NCI-H146 (cell line): Measurements from ENCODE around the gene OSBPL5.

Experiments
- DNase-seq: peaks from one replicate; lab custom pipeline; 2025; lab: John Stamatoyannopoulos, UW

Gene OSBPL5

DNA sequence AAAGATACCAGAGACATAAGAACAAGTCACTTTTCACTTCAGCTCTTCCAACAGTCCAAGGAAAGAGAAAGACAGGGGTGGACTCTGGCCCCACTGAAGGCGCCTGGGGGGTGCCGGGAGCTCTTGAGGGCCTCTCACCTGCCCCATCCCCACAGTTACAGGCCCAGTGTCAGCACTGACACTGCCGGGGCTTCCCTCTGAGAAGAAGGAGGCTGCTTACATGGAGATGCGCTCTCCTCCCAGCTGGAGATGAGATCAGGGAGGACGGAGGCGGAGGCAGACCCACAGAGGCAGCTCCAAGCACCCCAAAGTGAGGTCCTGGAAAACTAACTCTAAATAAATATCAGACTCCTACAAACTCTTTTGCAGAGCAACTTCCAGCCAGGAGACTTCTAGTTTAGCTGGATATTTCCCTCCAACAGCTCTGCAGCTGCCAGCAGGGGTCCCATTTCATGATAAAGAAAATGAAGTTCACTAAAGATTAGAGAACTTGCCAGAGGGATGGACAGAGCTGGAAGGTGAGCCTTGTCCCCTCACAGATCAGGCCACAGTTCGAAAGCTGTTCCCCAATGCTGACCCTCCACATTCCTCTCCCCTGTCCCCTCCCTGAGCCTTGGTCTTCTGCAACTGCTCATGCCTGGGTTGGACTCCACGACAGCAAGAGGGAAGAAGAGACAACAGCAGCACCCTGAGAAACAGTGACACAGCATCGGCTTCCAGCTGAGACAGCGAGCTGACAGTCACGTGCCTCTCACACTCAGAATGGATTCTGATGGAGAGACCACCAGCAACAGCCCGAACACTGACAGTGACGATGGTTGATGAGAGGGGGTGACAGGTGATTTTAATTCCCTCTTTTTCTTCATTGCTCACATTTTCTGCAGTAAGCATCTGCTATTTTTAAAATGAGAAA lies 113.7 kb downstream of the OSBPL5 start:
- peak; percentile 31 for DNase-seq

DNA sequence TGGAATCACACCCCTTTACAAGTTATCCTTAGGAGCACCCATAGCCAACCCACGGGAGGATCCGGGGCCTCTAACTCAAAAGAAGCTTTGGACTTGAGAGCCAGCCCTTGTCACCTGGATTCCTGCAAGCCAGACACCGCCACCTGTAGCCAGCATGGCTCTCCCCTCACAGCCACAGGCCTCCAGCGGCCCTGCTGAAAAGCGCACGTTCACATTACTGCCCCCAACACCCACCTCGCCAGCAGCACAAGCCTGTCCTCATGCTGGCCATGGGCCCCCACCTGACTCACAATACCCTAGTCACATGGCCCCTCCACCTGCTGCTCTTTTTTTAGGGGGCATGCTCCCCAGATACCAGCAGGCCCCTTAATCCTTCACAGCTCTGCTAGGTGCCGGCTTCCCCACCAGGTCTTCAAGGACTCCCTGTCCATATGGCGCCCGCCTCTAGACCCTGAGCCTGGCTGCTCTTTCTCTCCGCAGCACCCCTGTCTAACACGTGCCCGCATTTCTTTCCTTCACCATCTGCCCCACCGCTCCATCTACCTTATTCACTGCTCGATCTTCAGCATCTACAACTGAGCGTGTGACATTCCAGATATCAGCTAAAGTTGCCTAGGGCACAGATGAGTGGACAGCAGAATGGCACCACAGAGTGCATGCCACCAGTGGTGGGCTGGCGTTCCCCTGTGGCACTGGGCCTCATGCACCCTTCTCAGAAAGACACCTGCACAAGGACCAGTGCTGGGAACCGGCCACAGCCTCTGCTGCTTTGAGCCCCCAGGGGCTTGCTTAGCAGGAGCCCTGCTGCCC lies 114.5 kb downstream of the OSBPL5 start:
- DNase-seq, result no peak

DNA sequence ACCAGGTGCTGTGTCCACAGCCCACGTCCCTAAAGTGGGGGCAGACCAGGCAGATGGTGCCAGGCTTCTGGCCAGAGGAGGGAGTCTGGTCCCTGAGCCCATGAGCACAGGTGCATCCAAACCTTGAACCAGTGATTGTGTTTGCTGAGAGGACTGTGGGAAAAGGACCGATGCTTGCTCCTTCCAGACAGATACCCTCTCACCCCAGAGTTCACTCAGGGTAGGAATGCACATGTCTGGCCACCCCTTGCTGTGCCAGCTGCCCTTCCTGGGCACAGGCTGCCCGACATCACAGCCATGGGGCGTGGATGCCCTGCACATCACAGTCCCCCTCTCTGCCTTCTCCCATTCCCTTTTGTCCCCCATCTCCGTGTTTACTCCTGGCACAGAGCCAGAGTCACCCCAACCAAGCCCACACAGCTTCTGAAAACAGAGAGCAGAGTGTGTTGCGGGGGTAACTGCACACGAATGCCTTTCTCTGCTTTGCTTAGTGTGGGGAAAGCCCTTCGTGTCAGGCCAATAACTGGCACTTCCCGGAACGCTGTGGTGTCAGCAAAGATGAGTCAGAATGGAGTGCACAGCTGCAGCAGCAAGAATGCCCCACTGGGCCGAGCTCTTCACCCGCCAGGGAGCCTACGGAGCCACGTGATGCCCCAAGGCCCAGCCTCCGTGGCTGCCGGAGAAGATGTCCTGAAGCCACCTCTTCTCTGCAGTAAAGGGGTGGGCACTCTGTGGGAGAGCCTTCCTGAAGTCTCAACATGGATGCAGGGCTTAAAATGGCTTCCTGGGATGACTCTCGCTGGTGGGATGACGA lies 115.5 kb downstream of the OSBPL5 start:
- peak; percentile 12 for DNase-seq

DNA sequence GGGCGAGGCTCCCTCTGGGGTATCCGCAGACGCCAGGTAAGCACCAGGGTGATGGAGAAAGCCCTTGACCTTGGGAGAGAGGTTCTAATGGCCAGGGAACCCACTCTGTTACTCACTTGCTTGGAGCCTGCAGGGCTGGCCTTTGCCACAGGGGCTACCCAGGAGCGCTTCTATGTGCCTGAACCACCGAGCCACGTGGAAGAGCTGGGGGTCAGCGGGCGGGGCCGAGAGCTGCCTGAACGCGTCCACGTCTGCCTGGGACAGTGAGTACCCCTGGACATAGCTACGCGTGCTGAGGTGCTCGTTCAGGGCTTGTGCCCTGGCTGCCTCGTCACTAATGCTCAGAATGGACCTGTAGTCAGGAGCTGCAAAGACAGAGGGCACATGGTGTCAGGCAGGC lies 117.5 kb downstream of the OSBPL5 start:
- DNase-seq, result no peak

GRCh38 chr11:3046641-3047040 lies 118.5 kb downstream of the OSBPL5 start:
- DNase-seq, result no peak

DNA sequence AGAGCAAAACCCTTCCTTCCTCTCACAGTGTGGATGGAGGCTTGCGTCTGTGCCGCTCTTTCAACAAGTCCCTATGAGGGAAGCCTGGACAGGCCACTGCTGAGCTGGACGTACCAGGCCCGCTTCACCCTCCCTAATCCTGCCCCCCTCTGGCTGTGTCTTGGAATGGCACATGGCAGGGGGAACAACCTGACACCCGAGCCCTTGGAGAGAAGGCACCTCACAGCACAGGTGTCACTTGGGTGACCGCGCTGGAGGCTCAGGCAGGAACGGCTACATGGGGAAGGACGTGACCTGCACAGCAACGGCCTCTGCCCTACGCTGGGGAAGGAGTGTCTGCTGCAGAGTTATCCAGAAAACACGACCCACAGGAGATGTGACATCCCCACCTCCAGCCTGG lies 118.9 kb downstream of the OSBPL5 start:
- no peak for DNase-seq

GRCh38 chr11:3044915-3045314 lies 120.2 kb downstream of the OSBPL5 start:
- no peak for DNase-seq

DNA sequence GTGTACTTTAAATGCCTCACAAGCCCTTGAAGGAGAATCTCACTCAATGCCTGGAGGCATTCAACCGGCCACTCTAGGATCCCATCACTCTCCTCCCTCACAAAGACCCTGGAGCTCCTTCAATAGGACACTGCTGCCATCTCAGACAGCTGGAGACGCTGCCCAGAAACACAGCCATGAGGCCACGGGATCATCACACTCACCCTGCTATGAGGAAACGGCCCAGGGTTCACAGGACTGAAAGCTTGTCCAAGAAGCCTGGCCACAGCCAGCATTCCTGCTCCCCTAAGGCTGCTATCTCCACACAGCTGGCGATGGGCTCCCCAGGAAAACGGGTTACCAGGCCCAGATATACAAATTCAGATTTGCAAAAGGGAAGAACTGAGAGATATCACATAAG lies 121.1 kb downstream of the OSBPL5 start:
- no peak for DNase-seq

- no peak for DNase-seq
These were observed 121.7 kb downstream of the OSBPL5 start for GRCh38 chr11:3043315-3043871.

DNA sequence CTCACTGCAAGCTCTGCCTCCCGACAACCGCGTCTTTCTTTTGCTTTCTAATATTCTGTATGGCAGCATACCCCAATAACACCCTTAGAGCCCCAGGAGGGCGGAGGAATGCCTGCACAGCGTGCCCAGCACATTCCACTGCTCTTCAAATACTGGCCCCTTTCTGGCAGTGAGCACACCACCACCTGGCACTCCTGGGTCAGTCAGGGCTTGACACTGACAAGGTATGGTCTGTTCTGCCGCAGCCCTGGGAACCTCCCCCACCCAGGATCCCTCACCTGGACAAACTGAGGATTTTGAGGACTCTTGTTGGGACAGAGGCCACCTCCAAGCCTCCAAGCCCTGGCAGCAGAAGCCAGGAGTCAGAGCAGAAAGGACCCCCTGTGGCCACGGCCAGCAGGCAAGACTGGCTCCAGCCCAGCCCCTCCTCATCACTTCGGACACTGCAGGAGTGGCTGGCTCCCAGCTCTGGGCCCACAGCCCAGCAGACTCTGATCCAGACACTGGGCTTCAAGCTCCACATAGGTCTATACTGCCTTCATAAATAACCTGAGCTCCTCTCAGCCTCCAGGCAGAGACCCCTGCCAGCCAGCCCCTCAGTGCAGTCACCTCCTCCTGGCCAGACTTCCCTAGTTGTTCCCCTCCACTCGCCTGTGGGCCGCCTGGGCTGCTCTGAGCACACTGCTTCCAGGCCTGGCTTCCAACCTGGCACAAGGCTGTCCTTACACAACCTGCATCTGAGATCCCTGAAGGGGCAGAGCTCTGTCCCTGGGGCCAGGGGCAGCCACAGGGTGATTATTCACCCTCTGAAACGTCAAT lies 122.4 kb downstream of the OSBPL5 start:
- no peak for DNase-seq

- no peak for DNase-seq
These were observed 123.2 kb downstream of the OSBPL5 start for GRCh38 chr11:3041699-3042441.

DNA sequence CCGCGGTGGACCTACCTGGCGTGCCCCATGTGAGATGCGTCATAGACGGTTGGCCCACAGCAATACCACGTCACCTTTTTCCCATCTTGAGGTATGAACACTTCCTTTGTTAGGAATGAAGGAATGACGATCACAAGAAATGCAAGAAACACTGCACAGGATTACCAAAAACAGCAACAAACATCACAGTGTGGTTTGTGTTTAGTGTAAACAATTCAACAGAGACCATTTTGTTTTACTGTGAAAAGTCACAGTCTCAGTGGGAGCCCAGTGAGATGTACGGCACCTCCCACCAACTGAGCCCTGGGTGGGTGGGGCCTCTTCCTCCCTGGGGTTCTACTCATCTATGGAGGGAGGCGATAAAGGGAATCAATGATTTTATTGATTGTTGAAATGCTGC lies 124.2 kb downstream of the OSBPL5 start:
- no peak for DNase-seq

- no peak for DNase-seq
These were observed 127.2 kb downstream of the OSBPL5 start for GRCh38 chr11:3037945-3038271.
